HG02884 (cell line): ENCODE data around the gene GARIN5B.

Experiments used
- ATAC-seq: cut with Tn5 transposase; IDR thresholded peaks from one replicate; pipeline ENCODE4 v1.9.1; 2021; ENCODE audit warnings: mild to moderate bottlenecking, moderate library complexity; ENCODE audit not compliant: unreplicated experiment

GARIN5B gene

GRCh38 chr19:55389386-55390317, 26.6 kb upstream of the GARIN5B start:
- ATAC-seq = no peak

- ATAC-seq = no peak
These were observed 24.9 kb upstream of the GARIN5B start for GRCh38 chr19:55387736-55388497.

- no peak for ATAC-seq
These were observed 23.5 kb upstream of the GARIN5B start for GRCh38 chr19:55386493-55386971.

GRCh38 chr19:55385724-55386492, 22.8 kb upstream of the GARIN5B start, which contains the start of gene RPL28:
TSS of gene RPL28 (plus strand) at chr19:55385932. CDS start at chr19:55386358, 426 bp downstream.
- peak; percentile 61 for ATAC-seq

GRCh38 chr19:55384920-55385723, 22.1 kb upstream of the GARIN5B start:
- ATAC-seq = peak; percentile 47

GRCh38 chr19:55384131-55384919, 21.3 kb upstream of the GARIN5B start, which contains the start of gene TMEM238:
TSS of gene TMEM238 (minus strand) at chr19:55384292. CDS start at chr19:55384259, 33 bp downstream.
- no peak for ATAC-seq

GRCh38 chr19:55383279-55384130, 20.4 kb upstream of the GARIN5B start:
- no peak for ATAC-seq

GRCh38 chr19:55382522-55383054, 19.5 kb upstream of the GARIN5B start:
- no peak for ATAC-seq

- ATAC-seq = no peak
These were observed 19.0 kb upstream of the GARIN5B start for GRCh38 chr19:55382013-55382412.

- ATAC-seq = no peak
These were observed 16.1 kb upstream of the GARIN5B start for GRCh38 chr19:55379174-55379573.

GRCh38 chr19:55377356-55378131, 14.5 kb upstream of the GARIN5B start:
- no peak for ATAC-seq

GRCh38 chr19:55376241-55376933, 13.3 kb upstream of the GARIN5B start, which contains the start of gene TMEM190:
TSS of gene TMEM190 (plus strand) at chr19:55376826. CDS start at chr19:55376854, 28 bp downstream.
- no peak for ATAC-seq

- ATAC-seq = no peak
These were observed 11.1 kb upstream of the GARIN5B start for GRCh38 chr19:55373993-55374757.

- no peak for ATAC-seq
These were observed 10.4 kb upstream of the GARIN5B start for GRCh38 chr19:55373306-55373992.
